Head of caudate nucleus (tissue), 42 donors: ENCODE data around the gene C1orf167.

Source experiments
- DNase-seq, 42 donors: peaks; one replicate each; pipeline versions ENCODE4 v3.0.0 to v3.0.0-alpha.2; 2020 to 2021; ENCODE audit warnings: mixed read lengths in 7 of 42
- intact Hi-C: fragments of 100-400 bp; cut with DNase I; formaldehyde crosslinking; loops from one replicate; pipeline ENCODE4 v1.15.0; 2022

Gene C1orf167, protein sequence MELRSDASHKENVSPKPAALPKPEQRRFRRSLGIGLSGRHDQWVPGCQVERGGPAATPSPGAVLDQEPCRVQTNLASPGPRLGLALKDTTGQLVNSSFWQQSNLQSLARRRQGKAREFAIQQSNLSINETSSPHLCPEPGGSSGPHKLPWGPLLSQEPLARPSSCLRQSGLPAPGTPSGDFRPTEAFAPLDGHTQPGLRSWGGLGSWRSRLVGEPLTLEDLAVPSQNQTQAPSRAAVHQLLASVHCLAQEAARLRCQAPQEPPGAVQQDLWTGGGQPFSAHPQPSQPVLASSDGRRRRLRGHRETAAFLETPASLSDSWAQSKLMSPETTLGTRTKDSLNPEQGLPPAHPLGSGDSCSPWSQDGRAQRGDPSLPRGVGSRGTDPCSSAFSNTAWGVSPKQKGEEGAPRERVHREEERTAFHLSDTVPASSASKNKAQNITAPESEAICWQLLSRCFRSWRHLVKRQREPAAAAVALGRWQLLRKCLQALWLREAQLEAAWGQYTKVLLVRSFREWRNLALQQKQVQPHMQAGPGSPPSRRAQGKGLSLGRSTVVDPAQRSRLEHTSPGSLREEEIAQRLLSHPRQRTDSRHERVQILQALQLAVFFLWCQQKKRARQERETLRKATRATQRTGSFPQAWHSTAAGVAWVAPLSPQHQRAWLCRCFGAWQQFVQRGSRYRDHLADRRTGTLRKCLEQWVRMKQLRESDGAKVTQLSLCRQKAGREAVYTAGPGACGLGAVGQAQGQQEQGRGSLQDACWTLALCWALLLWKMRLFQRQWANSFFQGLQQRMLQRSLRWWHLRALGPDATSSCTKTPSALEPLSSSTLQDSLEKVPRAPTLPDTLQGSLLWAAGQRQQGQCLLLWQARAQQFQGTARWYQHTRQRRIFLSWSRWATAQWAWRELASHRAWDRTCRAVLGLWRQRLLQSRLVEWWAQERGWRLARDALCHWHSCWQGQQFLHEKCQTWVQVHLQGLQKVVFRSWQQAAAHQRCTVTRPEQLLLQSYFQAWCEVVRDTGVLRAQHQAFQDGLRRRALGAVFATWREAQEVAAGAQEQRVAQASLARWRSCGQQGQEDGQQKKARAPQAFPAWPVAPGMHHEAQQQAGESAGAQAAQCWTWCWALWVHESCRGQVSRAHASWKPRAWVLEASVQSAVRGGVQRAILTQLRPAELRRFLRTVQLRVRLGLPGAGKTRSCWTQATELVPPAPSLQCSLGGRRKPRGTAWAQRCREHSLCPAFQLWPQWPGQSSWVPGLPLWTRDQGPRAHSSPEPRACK (N-terminal part only)

GRCh38 chr1:11761988-11762406, at the start of gene C1orf167:
C1orf167 (plus strand) TSS chr1:11762193; CDS start chr1:11764401, 2,208 bp downstream.
- no peak for DNase-seq
- intact Hi-C loops: no loop called here

- intact Hi-C loops: no loop called here
- no peak for DNase-seq
Measured at GRCh38 chr1:11712285-11712684, 49.7 kb upstream of the C1orf167 start.

DNA sequence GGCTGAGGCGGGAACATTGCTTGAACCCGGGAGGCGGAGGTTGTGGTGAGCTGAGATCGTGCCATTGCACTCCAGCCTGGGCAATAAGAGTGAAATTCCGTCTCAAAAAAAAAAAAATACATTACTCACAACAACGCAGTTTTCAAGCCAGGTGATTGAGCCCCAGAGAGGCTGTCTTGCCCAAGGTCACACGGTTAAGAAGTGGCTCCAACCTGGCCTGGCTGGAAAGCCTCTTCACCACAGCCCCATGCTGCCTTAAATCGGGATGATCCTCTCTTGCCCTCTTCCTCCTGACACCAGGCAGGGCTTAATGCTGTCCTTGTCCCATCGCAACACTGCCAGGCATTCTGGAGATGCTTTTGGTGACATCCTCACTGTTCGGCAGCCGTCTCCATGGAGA, 48.9 kb upstream of the C1orf167 start:
- intact Hi-C loops: no loop called here

DNA sequence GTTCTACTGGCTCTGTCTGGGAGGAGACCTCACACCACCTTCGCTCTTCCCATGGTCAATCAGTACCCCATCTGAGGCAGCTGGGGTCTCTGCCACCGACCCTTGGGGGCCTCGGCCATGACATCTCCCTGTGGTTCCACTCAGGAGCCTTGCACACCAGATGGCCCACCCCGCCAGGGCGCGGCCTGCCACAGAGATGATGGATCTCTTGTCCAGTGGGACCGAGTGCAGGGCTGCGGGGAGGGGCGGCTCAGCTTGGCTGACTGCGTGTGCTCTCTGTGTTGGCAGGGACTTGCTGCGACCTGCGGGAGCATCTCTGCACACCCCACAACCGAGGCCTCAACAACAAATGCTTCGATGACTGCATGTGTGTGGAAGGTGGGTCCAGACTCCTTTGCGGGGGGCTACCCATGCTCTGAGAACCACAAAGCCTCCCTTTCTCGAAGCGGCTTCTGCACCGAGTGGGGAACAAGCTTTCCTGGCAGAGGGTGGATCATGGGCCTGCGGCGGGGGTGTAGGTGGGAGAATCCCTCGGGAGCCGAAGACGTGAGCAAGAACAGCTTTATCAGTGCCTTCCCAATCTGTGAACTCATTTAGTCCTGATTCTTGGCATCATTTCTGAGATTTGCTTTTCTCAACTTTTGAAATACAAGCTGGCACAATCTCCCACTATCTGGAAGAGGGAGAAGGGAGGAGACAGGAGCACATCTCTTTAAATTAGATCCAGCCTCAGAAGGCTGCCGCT, 47.0 kb upstream of the C1orf167 start:
- DNase-seq: peak in 5 of 42 donors; percentile 31 to 62 (median 50)
- intact Hi-C loops: loop anchor here (5.0 kb wide), 1 partner anchor 63 kb away; the partner anchor contains the start of genes FBXO2 and FBXO44

More for the DNA sequence above, 48.9 kb upstream of the C1orf167 start:
- DNase-seq: no peak

DNA sequence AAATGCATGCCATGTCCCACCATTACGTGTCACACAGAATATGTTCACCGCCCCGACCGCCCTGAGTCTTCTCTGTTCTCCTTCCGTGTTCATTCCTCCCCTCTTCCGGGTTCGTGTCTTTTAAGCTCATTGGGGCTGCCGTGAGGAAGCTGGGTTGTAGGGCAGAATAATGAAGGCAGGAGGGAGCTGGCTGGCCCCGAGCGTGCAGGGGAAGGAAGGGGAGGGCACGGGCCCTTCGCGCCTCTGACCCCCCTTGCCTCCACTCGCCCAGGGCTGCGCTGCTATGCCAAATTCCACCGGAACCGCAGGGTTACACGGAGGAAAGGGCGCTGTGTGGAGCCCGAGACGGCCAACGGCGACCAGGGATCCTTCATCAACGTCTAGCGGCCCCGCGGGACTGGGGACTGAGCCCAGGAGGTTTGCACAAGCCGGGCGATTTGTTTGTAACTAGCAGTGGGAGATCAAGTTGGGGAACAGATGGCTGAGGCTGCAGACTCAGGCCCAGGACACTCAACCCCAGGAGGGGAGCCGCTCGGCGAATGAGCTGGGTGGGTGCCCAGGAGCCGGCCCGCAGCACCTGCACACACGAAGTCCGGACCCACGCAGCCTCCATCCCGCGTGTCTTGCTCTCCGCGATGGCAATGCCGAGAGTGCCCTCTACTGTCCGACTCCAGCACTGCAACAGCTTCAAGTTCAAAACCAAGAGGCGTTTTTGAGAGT, 42.5 kb upstream of the C1orf167 start:
- DNase-seq: peak; percentile 77 to 96 (median 90)
- intact Hi-C loops: loop anchor here (5.0 kb wide), 1 partner anchor 67 kb away; the partner anchor contains the start of genes FBXO2 and FBXO44

GRCh38 chr1:11720033-11720376, 42.0 kb upstream of the C1orf167 start:
- DNase-seq: no peak
- intact Hi-C loops: no loop called here

- peak in 17 of 42 donors; percentile 20 to 69 (median 52) for DNase-seq
- intact Hi-C loops: no loop called here
Measured at GRCh38 chr1:11720525-11720924, 41.5 kb upstream of the C1orf167 start.

DNA sequence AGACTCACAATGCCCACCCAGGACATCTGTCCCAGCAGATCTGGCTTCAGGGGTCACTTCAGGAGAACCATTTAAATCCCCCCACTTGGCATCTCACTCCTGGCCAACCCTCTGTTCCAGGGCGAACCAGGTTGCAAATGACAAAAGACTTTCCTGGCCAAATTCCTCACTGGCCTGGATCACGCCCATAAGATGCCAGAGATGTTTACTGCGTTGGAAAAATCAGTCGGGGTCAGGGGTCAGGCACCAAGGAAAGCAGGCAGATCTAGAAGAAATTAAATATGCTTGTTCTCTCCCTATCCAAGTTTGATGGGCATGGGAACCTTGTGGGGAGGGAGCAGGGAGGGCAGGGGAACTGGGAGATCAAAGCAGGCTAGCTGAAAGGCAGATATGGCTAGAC, 40.7 kb upstream of the C1orf167 start:
- intact Hi-C loops: no loop called here
- DNase-seq: no peak

- intact Hi-C loops: no loop called here
- no peak for DNase-seq
Measured at GRCh38 chr1:11722538-11722937, 39.5 kb upstream of the C1orf167 start.

- intact Hi-C loops: no loop called here
- no peak for DNase-seq
Measured at GRCh38 chr1:11725616-11726015, 36.4 kb upstream of the C1orf167 start.

DNA sequence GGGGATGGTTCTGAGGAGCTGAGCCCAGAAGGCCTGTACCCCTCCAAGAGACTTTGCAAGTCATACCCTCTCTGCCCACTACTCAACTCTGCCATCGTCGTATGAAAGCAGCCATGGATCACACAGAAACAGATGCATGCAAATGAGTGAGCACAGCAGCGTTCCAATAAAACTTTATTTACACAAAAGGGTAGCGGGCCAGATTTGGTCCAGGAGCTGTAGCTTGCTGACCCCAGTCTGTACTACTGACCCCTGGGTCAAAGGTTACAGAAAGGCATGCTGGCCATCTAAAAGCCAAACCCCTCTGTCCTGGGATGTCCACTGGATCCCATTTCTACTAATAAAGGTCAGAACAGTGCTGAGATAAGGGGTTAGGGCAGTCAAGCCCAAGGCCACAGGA, 34.9 kb upstream of the C1orf167 start:
- intact Hi-C loops: no loop called here
- no peak for DNase-seq

DNA sequence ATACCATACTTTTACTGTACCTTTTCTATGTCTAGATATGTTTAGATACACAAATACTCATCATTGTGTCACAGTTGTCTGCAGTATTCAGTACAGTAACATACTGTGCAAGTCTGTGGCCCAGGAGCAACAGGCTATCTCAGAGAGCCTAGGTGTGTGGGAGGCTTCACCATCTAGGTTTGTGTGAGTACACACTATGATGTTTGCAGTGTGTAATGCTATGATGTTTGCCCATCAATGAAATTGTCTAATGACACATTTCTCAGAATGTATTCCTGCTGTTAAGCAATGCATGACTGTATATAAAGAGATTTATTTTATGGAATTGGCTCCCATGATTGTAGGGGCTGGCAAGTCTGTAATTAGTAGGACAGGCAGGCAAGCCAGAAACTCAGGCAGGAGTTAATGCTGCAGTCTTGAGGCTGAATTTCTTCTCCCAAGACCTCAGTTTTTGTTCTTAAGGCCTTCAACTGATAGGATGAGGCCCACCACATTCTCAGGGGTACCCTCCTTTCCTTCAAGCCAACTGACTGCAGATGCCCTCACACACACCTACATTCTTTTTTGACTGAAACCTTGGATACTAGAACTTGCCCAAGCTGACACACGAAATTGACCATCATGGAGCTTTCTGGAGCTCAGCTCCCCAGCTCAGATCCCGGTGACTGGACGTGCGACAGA, 33.7 kb upstream of the C1orf167 start:
- DNase-seq: no peak
- intact Hi-C loops: no loop called here

DNA sequence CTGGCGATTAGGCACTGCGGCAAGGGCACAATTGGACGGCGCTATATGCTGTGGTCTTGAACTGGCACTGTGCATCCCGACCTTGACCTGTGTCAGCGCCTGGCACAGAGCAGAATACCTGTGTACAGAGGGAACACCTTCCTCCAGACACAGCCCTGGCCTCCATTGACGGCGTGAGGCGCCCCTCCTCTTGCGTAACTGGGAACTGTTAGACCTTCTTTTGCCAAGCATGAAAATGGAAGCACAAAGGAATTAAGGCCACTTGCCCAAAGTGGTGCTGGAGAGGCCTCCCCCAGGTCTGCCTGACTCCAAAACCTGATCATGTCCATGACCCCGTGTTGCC, 32.9 kb upstream of the C1orf167 start:
- intact Hi-C loops: no loop called here
- DNase-seq: no peak

DNA sequence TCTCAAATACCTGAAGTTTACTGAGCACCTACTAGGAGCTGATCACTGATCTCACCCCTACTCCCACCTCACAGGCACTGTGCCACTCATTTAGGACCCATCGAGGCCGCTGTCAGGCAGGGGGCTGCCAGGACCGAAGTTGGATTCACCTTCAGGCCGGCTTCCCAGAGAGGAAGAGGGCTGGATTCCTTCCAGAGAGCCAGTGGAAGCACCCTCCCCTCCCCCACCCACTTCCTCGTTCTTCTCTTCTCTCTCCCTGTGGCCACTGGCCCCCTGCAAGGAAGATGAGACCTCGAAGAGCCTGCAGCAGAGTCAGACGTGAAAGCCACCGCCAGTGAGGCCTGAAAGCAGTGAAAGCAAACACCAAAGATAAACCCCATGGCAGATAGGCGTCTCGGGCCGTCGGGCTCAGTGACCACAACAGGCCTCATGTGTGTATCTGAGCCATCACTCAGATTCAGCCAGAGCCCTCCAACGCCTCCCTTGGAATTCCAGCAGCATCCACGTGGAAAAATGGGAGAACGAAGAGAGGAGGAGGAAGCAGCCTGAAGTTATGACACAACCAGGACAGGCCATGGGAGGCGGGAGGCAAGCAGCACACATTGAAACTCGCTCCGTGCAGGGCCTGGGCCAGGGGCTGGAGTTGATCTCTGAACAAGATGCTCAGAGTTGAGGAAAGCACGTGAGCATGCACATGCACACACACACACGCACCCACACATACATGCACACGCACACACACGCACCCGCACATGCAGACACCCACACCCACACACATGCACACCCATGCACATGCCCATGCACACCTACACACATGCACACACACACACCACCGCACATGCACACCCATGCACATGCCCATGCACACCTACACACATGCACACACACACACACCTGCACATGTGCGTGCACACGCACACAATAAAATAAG, 32.2 kb upstream of the C1orf167 start:
- intact Hi-C loops: no loop called here
- peak in 34 of 42 donors; percentile 24 to 83 (median 53) for DNase-seq

GRCh38 chr1:11730429-11730891, 31.5 kb upstream of the C1orf167 start:
- intact Hi-C loops: no loop called here
- DNase-seq: peak in 9 of 42 donors; percentile 15 to 51 (median 28)

GRCh38 chr1:11731691-11732283, 30.2 kb upstream of the C1orf167 start:
- DNase-seq: peak; percentile 76 to 95 (median 88)
- intact Hi-C loops: no loop called here
